Upper lobe of left lung (tissue), 4 donors: ENCODE results near the gene WFDC1.

Source experiments
- EP300 ChIP-seq, 4 donors: sonication (generic); formaldehyde crosslinking; IDR thresholded peaks; one replicate each; pipeline ENCODE4 v1.5.1; 2017; ENCODE audit warnings: antibody characterized with exemption in 4 of 4, control low read depth in 2 of 4
- POLR2A ChIP-seq, 4 donors: fragments of 450-650 bp; IDR thresholded peaks; one replicate each; pipeline ENCODE4 v1.5.1; 2016 to 2017; ENCODE audit warnings: antibody characterized with exemption in 4 of 4, mild to moderate bottlenecking in 2 of 4
- TF ChIP-seq, protein P1 (sequence below), 6 experiments: fragments of 450-650 bp in 4 of 6; fragments of 200-600 bp in 2 of 6; sonication (generic) in 2 of 6; IDR thresholded peaks; one replicate each; pipeline ENCODE4 v1.5.1; 2016 to 2019; ENCODE audit warnings: antibody characterized with exemption in 6 of 6

DNA sequence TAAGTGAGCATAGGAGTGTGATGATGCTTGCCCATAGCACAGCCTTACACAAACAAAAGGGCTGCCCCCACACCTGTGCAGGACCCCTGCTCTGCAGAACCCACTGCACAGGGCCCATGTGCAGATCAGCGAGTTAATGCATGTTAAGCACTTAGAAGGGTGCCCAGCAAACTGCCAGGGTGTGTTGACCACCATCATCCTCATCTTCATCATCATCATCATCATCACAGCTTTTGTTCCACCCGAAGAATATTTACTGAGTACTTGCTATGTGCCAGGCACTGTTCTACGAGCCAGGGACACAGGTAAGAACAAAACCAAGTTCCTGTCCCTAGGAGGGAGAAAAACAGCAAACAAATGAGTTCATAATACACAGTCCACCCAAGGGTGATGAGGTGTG is 11.9 kb downstream of the WFDC1 start:
- no peak for TF ChIP-seq POLR2A (IDR thresholded peaks at IDR 0.05)
- TF ChIP-seq, protein P1, sequence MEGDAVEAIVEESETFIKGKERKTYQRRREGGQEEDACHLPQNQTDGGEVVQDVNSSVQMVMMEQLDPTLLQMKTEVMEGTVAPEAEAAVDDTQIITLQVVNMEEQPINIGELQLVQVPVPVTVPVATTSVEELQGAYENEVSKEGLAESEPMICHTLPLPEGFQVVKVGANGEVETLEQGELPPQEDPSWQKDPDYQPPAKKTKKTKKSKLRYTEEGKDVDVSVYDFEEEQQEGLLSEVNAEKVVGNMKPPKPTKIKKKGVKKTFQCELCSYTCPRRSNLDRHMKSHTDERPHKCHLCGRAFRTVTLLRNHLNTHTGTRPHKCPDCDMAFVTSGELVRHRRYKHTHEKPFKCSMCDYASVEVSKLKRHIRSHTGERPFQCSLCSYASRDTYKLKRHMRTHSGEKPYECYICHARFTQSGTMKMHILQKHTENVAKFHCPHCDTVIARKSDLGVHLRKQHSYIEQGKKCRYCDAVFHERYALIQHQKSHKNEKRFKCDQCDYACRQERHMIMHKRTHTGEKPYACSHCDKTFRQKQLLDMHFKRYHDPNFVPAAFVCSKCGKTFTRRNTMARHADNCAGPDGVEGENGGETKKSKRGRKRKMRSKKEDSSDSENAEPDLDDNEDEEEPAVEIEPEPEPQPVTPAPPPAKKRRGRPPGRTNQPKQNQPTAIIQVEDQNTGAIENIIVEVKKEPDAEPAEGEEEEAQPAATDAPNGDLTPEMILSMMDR (IDR thresholded peaks at IDR 0.05): no peak
- TF ChIP-seq EP300 (IDR thresholded peaks at IDR 0.05): no peak
